ENCODE results near the gene OTOG. TPM values are rescaled to one million over a fixed set of nuclear protein-coding genes. Genes with fewer than 3 reads are reported as not detected.

The OTOG gene
- total RNA-seq, 1 donor from 2014 or later = not detected

GRCh38 chr11:17585911-17586695, 39.0 kb downstream of the OTOG start:
- Histone ChIP-seq H3K9me3 (replicated peaks) (no peaks in the 10 kb centered on the region), H3K27me3 (ENCODE audit: low read depth) (peaks cover 11% of the 10 kb centered on the region), H3K36me3 (no peaks in the 10 kb centered on the region), H3K4me1 (no peaks in the 10 kb centered on the region), H3K27ac (replicated peaks) (no peak overlapping the region), H3K4me3 (no peak overlapping the region)
- no peak for TF ChIP-seq CTCF (IDR thresholded peaks at IDR 0.05; ENCODE audit: borderline replicate concordance)
- DNase-seq = no peak
- intact Hi-C loops (cut with micrococcal nuclease) = no loop called here

DNA sequence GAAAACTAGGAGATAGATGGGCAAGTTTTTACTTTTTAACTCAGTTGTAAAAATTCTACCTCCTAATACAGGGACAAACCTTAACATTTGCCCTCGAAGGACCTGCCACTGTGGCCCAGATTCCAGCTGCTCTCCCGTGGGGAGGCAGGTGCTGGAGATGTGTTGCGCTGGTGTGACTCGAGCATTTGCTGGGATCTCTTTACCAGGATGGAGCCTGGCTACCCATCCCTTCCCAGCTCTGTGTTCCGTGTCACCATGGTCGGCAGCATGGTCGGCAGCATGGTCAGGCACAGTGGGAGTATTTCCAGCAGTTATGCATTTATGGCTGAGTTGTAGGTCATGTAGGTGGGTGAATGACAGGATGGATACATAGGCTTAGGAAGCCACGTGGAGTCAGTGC, 41.1 kb downstream of the OTOG start:
- H3K27ac ChIP-seq (replicated peaks) = no peak overlapping the region
- DNase-seq = no peak
- H3K27me3 ChIP-seq (ENCODE audit: low read depth) = peaks cover 26% of the 10 kb centered on the region
- H3K9me3 ChIP-seq (replicated peaks) = no peaks in the 10 kb centered on the region
- no peaks in the 10 kb centered on the region for H3K4me1 ChIP-seq
- H3K36me3 ChIP-seq = no peaks in the 10 kb centered on the region
- no peak overlapping the region for H3K4me3 ChIP-seq
- intact Hi-C loops (cut with micrococcal nuclease) = no loop called here
- no peak for TF ChIP-seq CTCF (IDR thresholded peaks at IDR 0.05; ENCODE audit: borderline replicate concordance)

DNA sequence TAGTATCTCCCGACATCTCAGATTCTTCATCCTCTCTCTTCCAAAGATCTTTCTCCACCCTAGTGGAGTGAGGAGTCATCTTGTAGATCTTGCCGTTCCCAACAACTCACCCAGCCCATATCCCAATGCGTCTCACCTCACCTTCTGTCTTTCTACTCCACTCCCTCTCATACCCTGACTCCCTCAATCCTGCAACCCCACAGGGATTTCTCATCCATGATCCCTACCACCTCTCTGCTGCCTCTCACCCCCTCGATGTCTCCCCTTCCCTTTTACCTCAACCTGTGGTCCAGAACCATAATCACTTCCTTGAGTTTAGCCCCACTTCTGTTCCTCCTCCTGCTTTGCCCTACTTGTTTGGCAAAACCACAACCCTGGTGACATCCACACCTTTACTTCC, 41.7 kb downstream of the OTOG start:
- Histone ChIP-seq H3K27me3 (ENCODE audit: low read depth) (peaks cover 32% of the 10 kb centered on the region), H3K27ac (replicated peaks) (no peak overlapping the region), H3K4me3 (no peak overlapping the region), H3K9me3 (replicated peaks) (no peaks in the 10 kb centered on the region), H3K4me1 (no peaks in the 10 kb centered on the region), H3K36me3 (no peaks in the 10 kb centered on the region)
- TF ChIP-seq CTCF (IDR thresholded peaks at IDR 0.05; ENCODE audit: borderline replicate concordance) = no peak
- intact Hi-C loops (cut with micrococcal nuclease) = no loop called here
- DNase-seq = no peak

- no peaks in the 10 kb centered on the region for H3K36me3 ChIP-seq
- no peaks in the 10 kb centered on the region for H3K4me1 ChIP-seq
- no peak overlapping the region for H3K27ac ChIP-seq (replicated peaks)
- no peak overlapping the region for H3K4me3 ChIP-seq
- H3K9me3 ChIP-seq (replicated peaks) = no peaks in the 10 kb centered on the region
- H3K27me3 ChIP-seq (ENCODE audit: low read depth) = peaks cover 42% of the 10 kb centered on the region
- intact Hi-C loops (cut with micrococcal nuclease) = no loop called here
- no peak for DNase-seq
- TF ChIP-seq CTCF (IDR thresholded peaks at IDR 0.05; ENCODE audit: borderline replicate concordance) = no peak
Measured at GRCh38 chr11:17590463-17590862, 43.4 kb downstream of the OTOG start.

GRCh38 chr11:17591293-17591692, 44.2 kb downstream of the OTOG start:
- Histone ChIP-seq H3K27me3 (ENCODE audit: low read depth) (peaks cover 42% of the 10 kb centered on the region), H3K4me1 (no peaks in the 10 kb centered on the region), H3K9me3 (replicated peaks) (no peaks in the 10 kb centered on the region), H3K4me3 (no peak overlapping the region), H3K27ac (replicated peaks) (no peak overlapping the region), H3K36me3 (no peaks in the 10 kb centered on the region)
- no peak for TF ChIP-seq CTCF (IDR thresholded peaks at IDR 0.05; ENCODE audit: borderline replicate concordance)
- intact Hi-C loops (cut with micrococcal nuclease) = no loop called here
- no peak for DNase-seq

All from left ventricle myocardium inferior (tissue), 1 donor.